Endothelial cell (in vitro differentiated cells): ENCODE results near the gene TBC1D22A. TPM values are rescaled to one million over a fixed set of nuclear protein-coding genes. Genes with fewer than 3 reads are reported as not detected.

Source experiments
- DNase-seq: peaks from one replicate; pipeline ENCODE4 v3.0.0; 2021; ENCODE audit warnings: low spot score
- H3K27ac Mint-ChIP-seq: one replicate; pipeline ENCODE4 v1.8.0; 2021; ENCODE audit warnings: mixed read lengths, inconsistent platforms; ENCODE audit not compliant: unreplicated experiment
- H3K27me3 Mint-ChIP-seq: one replicate; pipeline ENCODE4 v1.8.0; 2021; ENCODE audit warnings: mild to moderate bottlenecking, moderate library complexity, mixed read lengths, inconsistent platforms; ENCODE audit not compliant: unreplicated experiment
- H3K36me3 Mint-ChIP-seq: one replicate; pipeline ENCODE4 v1.8.0; 2021; ENCODE audit warnings: mild to moderate bottlenecking, low read depth, mixed read lengths, inconsistent platforms; ENCODE audit not compliant: unreplicated experiment
- H3K4me1 Mint-ChIP-seq: one replicate; pipeline ENCODE4 v1.8.0; 2021; ENCODE audit warnings: mild to moderate bottlenecking, mixed read lengths, inconsistent platforms; ENCODE audit not compliant: unreplicated experiment
- H3K4me3 Mint-ChIP-seq: one replicate; pipeline ENCODE4 v1.8.0; 2021; ENCODE audit warnings: mild to moderate bottlenecking, mixed read lengths, inconsistent platforms; ENCODE audit not compliant: unreplicated experiment
- H3K9me3 Mint-ChIP-seq: one replicate; pipeline ENCODE4 v1.8.0; 2021; ENCODE audit warnings: mixed read lengths, inconsistent platforms; ENCODE audit not compliant: unreplicated experiment
- CTCF ChIP-seq: fragments of 200-600 bp; sonication (generic); IDR thresholded peaks from one replicate; pipeline ENCODE4 v1.5.0; 2021; ENCODE audit warnings: antibody characterized with exemption; ENCODE audit not compliant: unreplicated experiment
- total RNA-seq: library from RNA; stranded (reverse); fragmentation: NEBNext Ultra II Directional; extraction: Animal tissue kit (Norgen Biotek cat#: 25700); gene quantifications from one replicate; pipeline ENCODE4 v1.2.1, GENCODE V29; 2021; ENCODE audit not compliant: unreplicated experiment

Gene TBC1D22A
- total RNA-seq, 1 donor from 2014 or later: 25.3 TPM

- H3K36me3 Mint-ChIP-seq: peaks cover 18% of the 10 kb centered on the region
- peaks cover 8% of the 10 kb centered on the region for H3K27me3 Mint-ChIP-seq
- H3K27ac Mint-ChIP-seq: no peak overlapping the region
- peaks cover 20% of the 10 kb centered on the region for H3K9me3 Mint-ChIP-seq
- no peaks in the 10 kb centered on the region for H3K4me1 Mint-ChIP-seq
- H3K4me3 Mint-ChIP-seq: no peak overlapping the region
- no peak for DNase-seq
- no peak for TF ChIP-seq CTCF
Measured at GRCh38 chr22:47190957-47191670, 428.7 kb downstream of the TBC1D22A start.

GRCh38 chr22:47191671-47192650 is 429.5 kb downstream of the TBC1D22A start:
- Mint-ChIP-seq H3K4me3 (no peak overlapping the region), H3K36me3 (peaks cover 24% of the 10 kb centered on the region), H3K27ac (no peak overlapping the region), H3K9me3 (peaks cover 27% of the 10 kb centered on the region), H3K27me3 (peaks cover 14% of the 10 kb centered on the region), H3K4me1 (no peaks in the 10 kb centered on the region)
- no peak for TF ChIP-seq CTCF
- DNase-seq: no peak

- peaks cover 27% of the 10 kb centered on the region for H3K9me3 Mint-ChIP-seq
- no peak overlapping the region for H3K4me3 Mint-ChIP-seq
- H3K27me3 Mint-ChIP-seq: peaks cover 14% of the 10 kb centered on the region
- no peaks in the 10 kb centered on the region for H3K4me1 Mint-ChIP-seq
- H3K27ac Mint-ChIP-seq: no peak overlapping the region
- H3K36me3 Mint-ChIP-seq: peaks cover 24% of the 10 kb centered on the region
- DNase-seq: no peak
- no peak for TF ChIP-seq CTCF
Measured at GRCh38 chr22:47192651-47193437, 430.4 kb downstream of the TBC1D22A start.

- no peaks in the 10 kb centered on the region for H3K4me1 Mint-ChIP-seq
- TF ChIP-seq CTCF: no peak
- no peak overlapping the region for H3K4me3 Mint-ChIP-seq
- peaks cover 20% of the 10 kb centered on the region for H3K36me3 Mint-ChIP-seq
- no peak for DNase-seq
- peaks cover 13% of the 10 kb centered on the region for H3K27me3 Mint-ChIP-seq
- H3K9me3 Mint-ChIP-seq: peaks cover 32% of the 10 kb centered on the region
- no peak overlapping the region for H3K27ac Mint-ChIP-seq
Measured at GRCh38 chr22:47193606-47194329, 431.3 kb downstream of the TBC1D22A start.
